ENCODE data around the gene SFRP5.

DNA sequence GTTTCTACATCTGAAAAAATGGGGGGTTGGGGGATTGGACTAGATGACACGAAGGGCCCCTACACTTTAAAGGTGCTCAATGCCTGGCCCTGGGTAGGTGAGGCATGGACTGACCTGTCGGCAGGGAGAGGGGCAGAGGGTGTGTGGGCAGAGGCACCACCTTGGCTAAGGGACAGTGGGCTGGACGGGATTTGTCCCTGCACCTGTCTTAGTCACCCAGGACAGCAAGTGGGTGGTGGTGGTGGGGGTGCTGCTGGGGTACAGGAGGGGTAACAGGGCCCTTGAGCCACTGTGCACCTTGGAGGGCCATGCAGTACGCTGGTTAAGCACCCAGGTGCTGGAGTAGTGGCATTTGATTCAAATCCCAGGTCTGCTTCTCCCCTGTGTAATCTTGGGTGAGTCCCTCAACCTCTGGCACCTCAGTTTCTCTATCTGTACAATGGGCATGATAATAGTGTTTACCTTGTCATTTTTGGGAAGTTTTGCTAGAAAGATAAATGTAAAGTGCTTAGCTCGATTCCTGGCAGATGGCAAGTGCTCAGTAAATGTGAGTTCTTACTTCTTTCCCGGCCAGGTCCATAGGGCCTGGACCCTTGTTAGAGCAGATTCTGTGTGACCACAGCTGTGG lies 18.1 kb upstream of the SFRP5 start:
- TF ChIP-seq CTCF (IDR thresholded peaks at IDR 0.05) = no peak
- no peak for TF ChIP-seq POLR2A (IDR thresholded peaks at IDR 0.05)

Data from lower leg skin (tissue), 3 donors.